Measurements from ENCODE around the gene PODN. TPM values are rescaled to one million over a fixed set of nuclear protein-coding genes. Genes with fewer than 3 reads are reported as not detected.

PODN gene
- total RNA-seq, 3 donors from 2014 or later = 55.1 to 246 (median 83.1) TPM

DNA sequence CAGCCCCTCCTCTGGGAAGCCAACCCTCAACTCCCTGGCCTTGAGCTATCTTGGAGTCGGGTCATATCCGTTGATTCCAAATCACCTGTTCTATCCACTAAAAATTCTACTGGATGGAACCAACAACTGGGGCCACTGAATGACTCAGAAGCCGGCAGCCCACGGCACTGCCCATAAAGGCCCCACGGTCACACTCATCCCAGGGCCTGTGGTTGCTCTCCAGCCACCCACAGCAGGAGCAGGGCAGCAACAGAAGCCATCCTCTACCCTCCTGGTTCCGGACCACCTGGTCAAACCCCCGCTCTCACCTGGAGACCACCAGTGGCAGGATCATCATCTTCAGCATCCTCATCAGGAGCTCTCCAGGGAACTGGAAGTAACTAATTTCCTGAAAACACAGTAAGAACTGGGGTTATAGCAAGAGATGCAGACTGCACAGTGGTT, 72.1 kb downstream of the PODN start:
- Histone ChIP-seq H3K9me3 (peaks cover 0 to 7% of the 10 kb centered on the region in 2 donors), H3K36me3 (no peaks in the 10 kb centered on the region), H3K4me3 (no peak overlapping the region), H3K27me3 (no peaks in the 10 kb centered on the region), H3K27ac (no peak overlapping the region), H3K4me1 (no peaks in the 10 kb centered on the region)
- TF ChIP-seq, protein P1, sequence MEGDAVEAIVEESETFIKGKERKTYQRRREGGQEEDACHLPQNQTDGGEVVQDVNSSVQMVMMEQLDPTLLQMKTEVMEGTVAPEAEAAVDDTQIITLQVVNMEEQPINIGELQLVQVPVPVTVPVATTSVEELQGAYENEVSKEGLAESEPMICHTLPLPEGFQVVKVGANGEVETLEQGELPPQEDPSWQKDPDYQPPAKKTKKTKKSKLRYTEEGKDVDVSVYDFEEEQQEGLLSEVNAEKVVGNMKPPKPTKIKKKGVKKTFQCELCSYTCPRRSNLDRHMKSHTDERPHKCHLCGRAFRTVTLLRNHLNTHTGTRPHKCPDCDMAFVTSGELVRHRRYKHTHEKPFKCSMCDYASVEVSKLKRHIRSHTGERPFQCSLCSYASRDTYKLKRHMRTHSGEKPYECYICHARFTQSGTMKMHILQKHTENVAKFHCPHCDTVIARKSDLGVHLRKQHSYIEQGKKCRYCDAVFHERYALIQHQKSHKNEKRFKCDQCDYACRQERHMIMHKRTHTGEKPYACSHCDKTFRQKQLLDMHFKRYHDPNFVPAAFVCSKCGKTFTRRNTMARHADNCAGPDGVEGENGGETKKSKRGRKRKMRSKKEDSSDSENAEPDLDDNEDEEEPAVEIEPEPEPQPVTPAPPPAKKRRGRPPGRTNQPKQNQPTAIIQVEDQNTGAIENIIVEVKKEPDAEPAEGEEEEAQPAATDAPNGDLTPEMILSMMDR (IDR thresholded peaks at IDR 0.05) = no peak
- TF ChIP-seq POLR2AphosphoS5 (IDR thresholded peaks at IDR 0.05) (no peak), POLR2A (IDR thresholded peaks at IDR 0.05) (no peak)
- intact Hi-C loops (cut with DNase I; ENCODE audit: low total_unique reads) = no loop called here
- peak in 1 of 2 donors; percentile 9 for DNase-seq (ENCODE audit: low spot score in 2 of 2)

Other genes with a start within 250 kb of the PODN start
- 1 to 10 TPM in 2 of 3 donors, not detected in 1; 1.2 to 2.0 TPM for gene ZYG11A, start 219.5 kb upstream of the PODN start, total RNA-seq
- gene ECHDC2, start 140.5 kb upstream of the PODN start, total RNA-seq = 100 to 1,000 TPM; 157 to 202 (median 182) TPM
- gene SCP2, start 134.9 kb upstream of the PODN start, total RNA-seq = 100 to 1,000 TPM in 2 of 3 donors, 10 to 100 TPM in 1; 97.3 to 144 (median 139) TPM
- under 1 TPM in 1 of 3 donors, not detected in 2; 0.16 TPM for gene SLC1A7, start 80.4 kb downstream of the PODN start, total RNA-seq
- 10 to 100 TPM; 20.5 to 26.2 (median 22.9) TPM for gene CPT2, start 134.6 kb downstream of the PODN start, total RNA-seq
- 10 to 100 TPM; 60.6 to 69.8 (median 61.3) TPM for gene CZIB, start 158.4 kb downstream of the PODN start, total RNA-seq
- gene MAGOH, start 176.3 kb downstream of the PODN start, total RNA-seq = 10 to 100 TPM; 35.0 to 45.2 (median 37.5) TPM